ENCODE data around the gene CASTOR1.
A peak's percentile ranks its signal among the peaks of the same experiment; 100 is the strongest.

Gene CASTOR1

GRCh38 chr22:30297991-30298701 lies 8.8 kb upstream of the CASTOR1 start:
- no peak for DNase-seq

- DNase-seq: no peak
Measured at GRCh38 chr22:30297276-30297990, 8.1 kb upstream of the CASTOR1 start.

- DNase-seq: peak in 1 of 6 experiments; percentile 24
Measured at GRCh38 chr22:30296833-30297232, 7.5 kb upstream of the CASTOR1 start.

GRCh38 chr22:30296324-30296723 lies 7.0 kb upstream of the CASTOR1 start:
- peak in 3 of 6 experiments; percentile 44 to 60 (median 58) for DNase-seq

GRCh38 chr22:30295576-30295975 lies 6.3 kb upstream of the CASTOR1 start:
- no peak for DNase-seq

- DNase-seq: no peak
Measured at GRCh38 chr22:30294830-30295229, 5.5 kb upstream of the CASTOR1 start.

GRCh38 chr22:30294066-30294465 lies 4.8 kb upstream of the CASTOR1 start:
- no peak for DNase-seq

- DNase-seq: no peak
Measured at GRCh38 chr22:30293026-30293425, 3.7 kb upstream of the CASTOR1 start.

GRCh38 chr22:30292069-30292970 lies 3.0 kb upstream of the CASTOR1 start:
- DNase-seq: no peak

- DNase-seq: no peak
Measured at GRCh38 chr22:30291058-30291892, 2.0 kb upstream of the CASTOR1 start.

- peak in 1 of 6 experiments; percentile 31 for DNase-seq
Measured at GRCh38 chr22:30290342-30291057, 1.2 kb upstream of the CASTOR1 start.

GRCh38 chr22:30289980-30290313 lies 642 bp upstream of the CASTOR1 start:
- DNase-seq: peak in 1 of 6 experiments; percentile 64

- peak in 2 of 6 experiments; percentile 42 to 65 for DNase-seq
Measured at GRCh38 chr22:30288419-30289140, 725 bp downstream of the CASTOR1 start.

- peak; percentile 81 to 92 (median 83) for DNase-seq
Measured at GRCh38 chr22:30287648-30288418, 1.5 kb downstream of the CASTOR1 start.

- DNase-seq: peak; percentile 66 to 90 (median 78)
Measured at GRCh38 chr22:30286813-30287647, 2.3 kb downstream of the CASTOR1 start.

- no peak for DNase-seq
Measured at GRCh38 chr22:30286331-30286730, 3.0 kb downstream of the CASTOR1 start.

GRCh38 chr22:30285846-30286200 lies 3.5 kb downstream of the CASTOR1 start:
- no peak for DNase-seq

- no peak for DNase-seq
Measured at GRCh38 chr22:30285176-30285845, 4.0 kb downstream of the CASTOR1 start.

- DNase-seq: no peak
Measured at GRCh38 chr22:30284666-30285065, 4.6 kb downstream of the CASTOR1 start.

Measured in stimulated activated naive CD4-positive, alpha-beta T cell (primary cell).